Left ventricle myocardium inferior (tissue), 1 donor: ENCODE data around the gene ZNF488. TPM values are rescaled to one million over a fixed set of nuclear protein-coding genes. Genes with fewer than 3 reads are reported as not detected.

Experiments
- DNase-seq: peaks from one replicate; pipeline ENCODE4 v3.0.0-alpha.2; 2020
- H3K27ac ChIP-seq: fragments of 200-600 bp; replicated peaks from 2 replicates; pipeline ENCODE4 v1.8.0; 2021
- H3K27me3 ChIP-seq: fragments of 200-600 bp; 2 replicates; pipeline ENCODE4 v1.8.0; 2021; ENCODE audit warnings: low read depth
- H3K36me3 ChIP-seq: fragments of 200-600 bp; 2 replicates; pipeline ENCODE4 v1.8.0; 2021
- H3K4me1 ChIP-seq: fragments of 200-600 bp; 2 replicates; pipeline ENCODE4 v1.8.0; 2021
- H3K4me3 ChIP-seq: fragments of 200-600 bp; 2 replicates; pipeline ENCODE4 v1.8.0; 2021; ENCODE audit warnings: mild to moderate bottlenecking, moderate library complexity
- H3K9me3 ChIP-seq: fragments of 200-600 bp; replicated peaks from 2 replicates; pipeline ENCODE4 v1.8.0; 2021
- intact Hi-C: fragments of 100-400 bp; cut with micrococcal nuclease; formaldehyde crosslinking; loops from one replicate; pipeline ENCODE4 v1.11.0; 2022
- total RNA-seq: library from RNA; stranded (reverse); fragmentation: NEBNext Ultra II Directional; extraction: Animal tissue kit (Norgen Biotek cat#: 25700); gene quantifications from one replicate; pipeline ENCODE4 v1.2.1, GENCODE V29; 2021
- TF ChIP-seq, protein P1 (sequence below): fragments of 200-600 bp; IDR thresholded peaks from 2 replicates; pipeline ENCODE4 v1.8.0; 2021; ENCODE audit warnings: antibody characterized with exemption, mild to moderate bottlenecking, borderline replicate concordance
- donor health status: DM: no; HTN: yes; CAD: no; lungs with severe emphysema.

Gene ZNF488
- total RNA-seq, 1 donor from 2014 or later = 0.05 TPM

- Histone ChIP-seq H3K4me1 (peaks cover 8% of the 10 kb centered on the region), H3K36me3 (no peaks in the 10 kb centered on the region), H3K27me3 (peaks cover 72% of the 10 kb centered on the region), H3K27ac (no peak overlapping the region), H3K9me3 (no peaks in the 10 kb centered on the region), H3K4me3 (no peak overlapping the region)
- TF ChIP-seq, protein P1, sequence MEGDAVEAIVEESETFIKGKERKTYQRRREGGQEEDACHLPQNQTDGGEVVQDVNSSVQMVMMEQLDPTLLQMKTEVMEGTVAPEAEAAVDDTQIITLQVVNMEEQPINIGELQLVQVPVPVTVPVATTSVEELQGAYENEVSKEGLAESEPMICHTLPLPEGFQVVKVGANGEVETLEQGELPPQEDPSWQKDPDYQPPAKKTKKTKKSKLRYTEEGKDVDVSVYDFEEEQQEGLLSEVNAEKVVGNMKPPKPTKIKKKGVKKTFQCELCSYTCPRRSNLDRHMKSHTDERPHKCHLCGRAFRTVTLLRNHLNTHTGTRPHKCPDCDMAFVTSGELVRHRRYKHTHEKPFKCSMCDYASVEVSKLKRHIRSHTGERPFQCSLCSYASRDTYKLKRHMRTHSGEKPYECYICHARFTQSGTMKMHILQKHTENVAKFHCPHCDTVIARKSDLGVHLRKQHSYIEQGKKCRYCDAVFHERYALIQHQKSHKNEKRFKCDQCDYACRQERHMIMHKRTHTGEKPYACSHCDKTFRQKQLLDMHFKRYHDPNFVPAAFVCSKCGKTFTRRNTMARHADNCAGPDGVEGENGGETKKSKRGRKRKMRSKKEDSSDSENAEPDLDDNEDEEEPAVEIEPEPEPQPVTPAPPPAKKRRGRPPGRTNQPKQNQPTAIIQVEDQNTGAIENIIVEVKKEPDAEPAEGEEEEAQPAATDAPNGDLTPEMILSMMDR = no peak
- intact Hi-C loops = no loop called here
- no peak for DNase-seq
These were observed 4.7 kb downstream of the ZNF488 start for GRCh38 chr10:47379445-47379785.

GRCh38 chr10:47378606-47379444 is 5.3 kb downstream of the ZNF488 start:
- peaks cover 2% of the 10 kb centered on the region for H3K4me1 ChIP-seq
- no peaks in the 10 kb centered on the region for H3K36me3 ChIP-seq
- no peak overlapping the region for H3K4me3 ChIP-seq
- no peaks in the 10 kb centered on the region for H3K9me3 ChIP-seq
- no peak for DNase-seq
- H3K27ac ChIP-seq = no peak overlapping the region
- TF ChIP-seq, protein P1 = no peak
- peaks cover 78% of the 10 kb centered on the region for H3K27me3 ChIP-seq
- intact Hi-C loops = no loop called here

DNA sequence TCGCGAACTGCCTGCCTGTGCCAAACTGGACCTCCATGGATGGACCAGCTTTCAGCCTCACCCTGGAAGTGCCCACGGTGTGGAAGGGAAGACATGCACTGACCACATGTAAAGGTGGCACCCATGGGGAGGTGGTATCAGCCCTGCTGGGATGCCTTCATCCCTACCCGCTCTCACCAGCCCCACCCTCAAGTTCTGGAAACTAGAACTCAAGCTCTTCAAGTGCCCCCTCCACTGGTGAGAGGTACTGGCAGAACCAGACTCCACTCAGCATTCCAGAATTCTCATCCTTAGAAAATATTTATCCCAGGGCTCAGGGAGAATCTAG is 5.9 kb downstream of the ZNF488 start:
- H3K4me1 ChIP-seq = no peaks in the 10 kb centered on the region
- H3K9me3 ChIP-seq = no peaks in the 10 kb centered on the region
- intact Hi-C loops = no loop called here
- H3K36me3 ChIP-seq = no peaks in the 10 kb centered on the region
- H3K4me3 ChIP-seq = no peak overlapping the region
- no peak overlapping the region for H3K27ac ChIP-seq
- peaks cover 78% of the 10 kb centered on the region for H3K27me3 ChIP-seq
- TF ChIP-seq, protein P1 = no peak
- DNase-seq = no peak

- Histone ChIP-seq H3K9me3 (no peaks in the 10 kb centered on the region), H3K4me3 (no peak overlapping the region), H3K27me3 (peaks cover 72% of the 10 kb centered on the region), H3K27ac (no peak overlapping the region), H3K36me3 (no peaks in the 10 kb centered on the region), H3K4me1 (no peaks in the 10 kb centered on the region)
- TF ChIP-seq, protein P1 = no peak
- no peak for DNase-seq
- intact Hi-C loops = no loop called here
These were observed 7.4 kb downstream of the ZNF488 start for GRCh38 chr10:47376522-47377220.

GRCh38 chr10:47374611-47375536 is 9.2 kb downstream of the ZNF488 start:
- Histone ChIP-seq H3K4me1 (no peaks in the 10 kb centered on the region), H3K27me3 (peaks cover 64% of the 10 kb centered on the region), H3K27ac (no peak overlapping the region), H3K36me3 (no peaks in the 10 kb centered on the region), H3K4me3 (no peak overlapping the region), H3K9me3 (no peaks in the 10 kb centered on the region)
- intact Hi-C loops = no loop called here
- TF ChIP-seq, protein P1 = no peak
- DNase-seq = no peak
